ENCODE results near the gene SLCO2B1. TPM values are rescaled to one million over a fixed set of nuclear protein-coding genes. Genes with fewer than 3 reads are reported as not detected.

Gene SLCO2B1
- total RNA-seq, 1 experiment from 2014 or later, result 15.6 TPM

- in situ Hi-C loops (cut with HindIII; ENCODE audit: low pct_unique_long_range_greater_than_20kb, low sequenced_read_pairs), result no loop called here
- no peak for DNase-seq (ENCODE audit: low read depth)
Observed at GRCh38 chr11:75158241-75158640, 7.3 kb downstream of the SLCO2B1 start.

- DNase-seq (ENCODE audit: low read depth), result no peak
- in situ Hi-C loops (cut with HindIII; ENCODE audit: low pct_unique_long_range_greater_than_20kb, low sequenced_read_pairs), result no loop called here
Observed at GRCh38 chr11:75158696-75159150, 7.8 kb downstream of the SLCO2B1 start.

GRCh38 chr11:75159151-75159953 lies 8.4 kb downstream of the SLCO2B1 start:
- DNase-seq (ENCODE audit: low read depth), result no peak
- in situ Hi-C loops (cut with HindIII; ENCODE audit: low pct_unique_long_range_greater_than_20kb, low sequenced_read_pairs), result no loop called here

- DNase-seq (ENCODE audit: low read depth), result no peak
- in situ Hi-C loops (cut with HindIII; ENCODE audit: low pct_unique_long_range_greater_than_20kb, low sequenced_read_pairs), result no loop called here
Observed at GRCh38 chr11:75160220-75160757, 9.4 kb downstream of the SLCO2B1 start.

GRCh38 chr11:75160880-75161279 lies 10.0 kb downstream of the SLCO2B1 start:
- in situ Hi-C loops (cut with HindIII; ENCODE audit: low pct_unique_long_range_greater_than_20kb, low sequenced_read_pairs), result no loop called here

GRCh38 chr11:75161506-75162095 lies 10.7 kb downstream of the SLCO2B1 start:
- no peak for DNase-seq (ENCODE audit: low read depth)
- in situ Hi-C loops (cut with HindIII; ENCODE audit: low pct_unique_long_range_greater_than_20kb, low sequenced_read_pairs), result no loop called here

More at GRCh38 chr11:75160880-75161279, 10.0 kb downstream of the SLCO2B1 start:
- DNase-seq (ENCODE audit: low read depth), result no peak

GRCh38 chr11:75162954-75163353 lies 12.0 kb downstream of the SLCO2B1 start:
- no peak for DNase-seq (ENCODE audit: low read depth)
- in situ Hi-C loops (cut with HindIII; ENCODE audit: low pct_unique_long_range_greater_than_20kb, low sequenced_read_pairs), result no loop called here

- in situ Hi-C loops (cut with HindIII; ENCODE audit: low pct_unique_long_range_greater_than_20kb, low sequenced_read_pairs), result no loop called here
Observed at GRCh38 chr11:75163921-75164849, 13.3 kb downstream of the SLCO2B1 start.

GRCh38 chr11:75165721-75166120 lies 14.8 kb downstream of the SLCO2B1 start:
- no peak for DNase-seq (ENCODE audit: low read depth)
- in situ Hi-C loops (cut with HindIII; ENCODE audit: low pct_unique_long_range_greater_than_20kb, low sequenced_read_pairs), result no loop called here

More at GRCh38 chr11:75163921-75164849, 13.3 kb downstream of the SLCO2B1 start:
- DNase-seq (ENCODE audit: low read depth), result no peak

GRCh38 chr11:75166791-75167190 lies 15.9 kb downstream of the SLCO2B1 start:
- DNase-seq (ENCODE audit: low read depth), result no peak
- in situ Hi-C loops (cut with HindIII; ENCODE audit: low pct_unique_long_range_greater_than_20kb, low sequenced_read_pairs), result no loop called here

- no peak for DNase-seq (ENCODE audit: low read depth)
- in situ Hi-C loops (cut with HindIII; ENCODE audit: low pct_unique_long_range_greater_than_20kb, low sequenced_read_pairs), result no loop called here
Observed at GRCh38 chr11:75167617-75168016, 16.7 kb downstream of the SLCO2B1 start.

GRCh38 chr11:75169101-75169885 lies 18.4 kb downstream of the SLCO2B1 start:
- in situ Hi-C loops (cut with HindIII; ENCODE audit: low pct_unique_long_range_greater_than_20kb, low sequenced_read_pairs), result no loop called here
- DNase-seq (ENCODE audit: low read depth), result no peak

GRCh38 chr11:75170516-75171201 lies 19.8 kb downstream of the SLCO2B1 start:
- in situ Hi-C loops (cut with HindIII; ENCODE audit: low pct_unique_long_range_greater_than_20kb, low sequenced_read_pairs), result no loop called here

GRCh38 chr11:75173336-75173735 lies 22.4 kb downstream of the SLCO2B1 start:
- DNase-seq (ENCODE audit: low read depth), result no peak
- in situ Hi-C loops (cut with HindIII; ENCODE audit: low pct_unique_long_range_greater_than_20kb, low sequenced_read_pairs), result no loop called here

More at GRCh38 chr11:75170516-75171201, 19.8 kb downstream of the SLCO2B1 start:
- no peak for DNase-seq (ENCODE audit: low read depth)

GRCh38 chr11:75174781-75175370 lies 24.0 kb downstream of the SLCO2B1 start:
- in situ Hi-C loops (cut with HindIII; ENCODE audit: low pct_unique_long_range_greater_than_20kb, low sequenced_read_pairs), result no loop called here
- DNase-seq (ENCODE audit: low read depth), result no peak

- no peak for DNase-seq (ENCODE audit: low read depth)
- in situ Hi-C loops (cut with HindIII; ENCODE audit: low pct_unique_long_range_greater_than_20kb, low sequenced_read_pairs), result no loop called here
Observed at GRCh38 chr11:75182664-75183063, 31.8 kb downstream of the SLCO2B1 start.

GRCh38 chr11:75184051-75184450 lies 33.1 kb downstream of the SLCO2B1 start:
- in situ Hi-C loops (cut with HindIII; ENCODE audit: low pct_unique_long_range_greater_than_20kb, low sequenced_read_pairs), result no loop called here
- DNase-seq (ENCODE audit: low read depth), result no peak

Data from Caki2 (cell line).